SK-N-SH (cell line): Measurements from ENCODE around the gene SOX8. TPM values are rescaled to one million over a fixed set of nuclear protein-coding genes. Genes with fewer than 3 reads are reported as not detected.

Source experiments
- CTCF ChIA-PET: fragments of 300-600, 350-600 bp; formaldehyde crosslinking; extraction: SDS; loops from one replicate; lab custom pipeline; 2021; lab: Yijun Ruan, JAX
- POLR2A ChIA-PET: fragments of 350-600 bp; sonication (Branson Sonifier 250); formaldehyde crosslinking; extraction: SDS; loops from one replicate; lab custom pipeline; 2020; ENCODE audit warnings: antibody characterized with exemption, inconsistent platforms; lab: Yijun Ruan, JAX
- DNase-seq: peaks from one replicate; pipeline ENCODE4 v3.0.0; 2012
- H2AFZ ChIP-seq: fragments of 200-600 bp; sonication (generic); 2 replicates; pipeline ENCODE4 v1.8.1; 2016; ENCODE audit warnings: antibody characterized with exemption, mild to moderate bottlenecking, low read depth
- H3F3A ChIP-seq: fragments of 200-600 bp; sonication (generic); replicated peaks from 2 replicates; pipeline ENCODE3; 2016; ENCODE audit warnings: antibody characterized with exemption, mild to moderate bottlenecking; ENCODE audit not compliant: insufficient read depth
- H3K27ac ChIP-seq, 2 experiments: fragments of 200-500 bp in 1 of 2; fragments of 200-600 bp in 1 of 2; sonication (Bioruptor generic) in 1 of 2; sonication (generic), shearing (Covaris generic) in 1 of 2; 2 replicates each; pipeline versions ENCODE4 v1.5.1 to v1.6.1; 2014 to 2016; ENCODE audit warnings: low read depth in 2 of 2, inconsistent platforms in 1 of 2, low read length in 1 of 2, mild to moderate bottlenecking in 1 of 2, mixed read lengths in 1 of 2
- H3K27me3 ChIP-seq: fragments of 200-600 bp; sonication (generic), shearing (Covaris generic); 2 replicates; pipeline ENCODE4 v1.6.1; 2016; ENCODE audit warnings: mixed run types; ENCODE audit not compliant: insufficient read depth
- H3K36me3 ChIP-seq, 2 experiments: fragments of 200-500 bp in 1 of 2; fragments of 200-600 bp in 1 of 2; sonication (Bioruptor generic) in 1 of 2; sonication (generic) in 1 of 2; replicated peaks in 1 of 2; 2 replicates each; pipeline versions ENCODE3 to v1.5.1; 2014 to 2016; ENCODE audit warnings: low read length in 1 of 2, mild to moderate bottlenecking in 1 of 2; ENCODE audit not compliant: insufficient read depth in 2 of 2, control insufficient read depth in 1 of 2
- H3K4me1 ChIP-seq, 2 experiments: fragments of 200-500 bp in 1 of 2; fragments of 200-600 bp in 1 of 2; sonication (Bioruptor generic) in 1 of 2; sonication (generic), shearing (Covaris generic) in 1 of 2; 2 replicates each; pipeline versions ENCODE4 v1.5.1 to v1.6.1; 2014 to 2016; ENCODE audit warnings: low read depth in 1 of 2, low read length in 1 of 2, mixed run types in 1 of 2; ENCODE audit not compliant: insufficient read depth in 2 of 2, control insufficient read depth in 1 of 2
- H3K4me2 ChIP-seq: fragments of 200-600 bp; sonication (generic), shearing (Covaris generic); 2 replicates; pipeline ENCODE4 v1.6.1; 2017; ENCODE audit warnings: mixed run types
- H3K4me3 ChIP-seq, 2 experiments: fragments of 200-500 bp in 1 of 2; fragments of 200-600 bp in 1 of 2; sonication (Bioruptor generic) in 1 of 2; sonication (generic), shearing (Covaris generic) in 1 of 2; 2 replicates each; pipeline versions ENCODE4 v1.5.1 to v1.8.1; 2014 to 2016; ENCODE audit warnings: low read depth in 2 of 2, inconsistent platforms in 1 of 2, low read length in 1 of 2, mild to moderate bottlenecking in 1 of 2, mixed read lengths in 1 of 2, moderate library complexity in 1 of 2
- H3K79me2 ChIP-seq: fragments of 200-600 bp; sonication (generic); 2 replicates; pipeline ENCODE4 v1.8.1; 2017; ENCODE audit warnings: mild to moderate bottlenecking; ENCODE audit not compliant: insufficient read depth
- H3K9ac ChIP-seq: fragments of 200-600 bp; sonication (generic); 2 replicates; pipeline ENCODE4 v1.6.1; 2017; ENCODE audit warnings: mixed run types
- H3K9me2 ChIP-seq: fragments of 200-600 bp; sonication (generic); 2 replicates; pipeline ENCODE4 v1.6.1; 2017; ENCODE audit warnings: mixed run types
- H3K9me3 ChIP-seq: fragments of 200-600 bp; sonication (generic); 2 replicates; pipeline ENCODE4 v1.6.1; 2017; ENCODE audit warnings: mixed run types, mild to moderate bottlenecking, moderate library complexity
- H4K20me1 ChIP-seq: fragments of 200-600 bp; sonication (generic); 2 replicates; pipeline ENCODE4 v1.6.1; 2017; ENCODE audit warnings: mild to moderate bottlenecking, mixed run types; ENCODE audit not compliant: insufficient read depth
- EP300 ChIP-seq, 2 experiments: IDR thresholded peaks; 2 replicates each; pipeline versions ENCODE4 v1.4.0 to v1.6.1; 2012; ENCODE audit warnings: borderline replicate concordance in 1 of 2, low read depth in 1 of 2, low read length in 1 of 2
- FOSL2 ChIP-seq: IDR thresholded peaks from 2 replicates; pipeline ENCODE4 v1.4.0; 2012; ENCODE audit warnings: low read depth, mild to moderate bottlenecking, moderate library complexity, borderline replicate concordance
- FOXJ3 ChIP-seq: sonication (generic); formaldehyde crosslinking; IDR thresholded peaks from 2 replicates; pipeline ENCODE4 v1.5.1; 2020; ENCODE audit warnings: mild to moderate bottlenecking, missing genetic modification reagents
- GABPA ChIP-seq: IDR thresholded peaks from 2 replicates; pipeline ENCODE4 v1.4.0; 2012; ENCODE audit warnings: low read depth, mild to moderate bottlenecking
- MEF2A ChIP-seq: IDR thresholded peaks from 2 replicates; pipeline ENCODE4 v1.4.0; 2012; ENCODE audit warnings: low read depth, borderline replicate concordance
- MXI1 ChIP-seq: IDR thresholded peaks from 2 replicates; pipeline ENCODE4 v1.6.1; 2012; ENCODE audit warnings: mild to moderate bottlenecking, low read depth, low read length, improper control_type of control experiment
- POLR2AphosphoS5 ChIP-seq: IDR thresholded peaks from 2 replicates; pipeline ENCODE4 v1.6.1; 2012; ENCODE audit warnings: low read depth, low read length
- RAD21 ChIP-seq: IDR thresholded peaks from 2 replicates; pipeline ENCODE4 v1.6.1; 2012; ENCODE audit warnings: mild to moderate bottlenecking, low read length
- RFX5 ChIP-seq: IDR thresholded peaks from 2 replicates; pipeline ENCODE4 v1.6.1; 2012; ENCODE audit warnings: mild to moderate bottlenecking, improper control_type of control experiment, low read length
- RXRA ChIP-seq: IDR thresholded peaks from 2 replicates; pipeline ENCODE4 v1.4.0; 2012; ENCODE audit warnings: low read depth, mild to moderate bottlenecking, borderline replicate concordance
- TAF1 ChIP-seq: IDR thresholded peaks from 2 replicates; pipeline ENCODE4 v1.6.1; 2012; ENCODE audit warnings: low read depth, mild to moderate bottlenecking, low read length, moderate library complexity, borderline replicate concordance
- WGBS: methylation state at CpG from one replicate; pipeline ENCODE4 v1.1.6; 2017; ENCODE audit warnings: low lambda C conversion rate; 5-methylcytosine and 5-hydroxymethylcytosine counted together
- polyA plus RNA-seq, 3 experiments: library from polyadenylated mRNA; depleted of rRNA; stranded (reverse); fragments of >200 nt; gene quantifications; 2 replicates each; pipeline ENCODE4 v1.2.3, GENCODE V29; 2012
- TF ChIP-seq, protein P1 (sequence below): fragments of 150-350 bp; IDR thresholded peaks from 2 replicates; pipeline ENCODE4 v1.6.1; 2017; ENCODE audit warnings: antibody characterized with exemption, low read length, low read depth, borderline replicate concordance
- TF ChIP-seq, protein P2 (sequence below): IDR thresholded peaks from 2 replicates; pipeline ENCODE4; 2012
- TF ChIP-seq, protein P3 (sequence below): fragments of 150-350 bp; IDR thresholded peaks from 2 replicates; pipeline ENCODE4 v1.6.1; 2016; ENCODE audit warnings: mild to moderate bottlenecking, low read depth, low read length

Gene SOX8
- polyA plus RNA-seq, 1 of the 3 experiments (the other 2 are of a cell fraction) = not detected

DNA sequence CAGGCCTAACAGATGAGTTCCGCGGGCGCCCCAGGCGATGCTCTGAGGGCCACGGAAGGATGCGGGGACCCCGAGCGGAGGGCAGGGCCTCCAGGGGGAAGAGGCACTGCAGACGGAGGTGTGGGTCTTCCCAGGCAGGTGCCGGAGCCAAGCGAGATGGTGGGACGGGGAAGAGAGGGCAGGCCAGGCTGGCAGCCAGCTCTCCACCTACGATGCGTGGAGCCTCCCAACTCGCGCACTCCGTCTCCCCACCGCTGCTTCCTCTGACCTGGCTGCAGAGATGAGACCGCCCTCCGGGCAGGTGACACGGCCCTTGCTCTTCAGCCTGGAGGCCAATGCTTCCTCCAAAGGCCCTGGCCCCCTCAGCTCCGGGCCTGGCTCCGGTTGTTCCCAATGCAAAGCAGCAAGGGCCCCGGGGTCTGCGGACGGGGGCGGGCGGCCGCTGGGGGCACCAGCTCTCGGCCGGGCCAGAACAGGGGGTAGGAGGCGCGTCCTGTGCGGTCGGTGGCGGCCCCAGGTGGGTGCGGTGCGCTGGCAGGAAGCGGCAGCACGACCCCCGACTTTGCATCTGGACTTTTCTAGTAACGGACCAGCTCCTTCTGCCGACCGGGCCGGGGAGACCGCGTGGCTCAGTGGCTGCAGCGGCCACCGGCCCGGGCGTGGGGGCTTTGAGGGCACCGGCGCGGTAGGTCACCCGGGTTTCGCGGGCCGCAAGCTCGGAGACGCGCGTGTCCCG, 1.5 kb upstream of the SOX8 start:
- Histone ChIP-seq H3K79me2 (no peaks in the 10 kb centered on the region), H3K9ac (no peak overlapping the region), H3K4me1 (no peaks in the 10 kb centered on the region), H3K36me3 (no peaks in the 10 kb centered on the region), H3K9me3 (no peaks in the 10 kb centered on the region), H4K20me1 (peaks cover 19% of the 10 kb centered on the region; the same call in 1 of the 2 replicates), H3K4me2 (no peak overlapping the region), H3K27me3 (peaks cover 90% of the 10 kb centered on the region), H3F3A (no peaks in the 10 kb centered on the region), H3K27ac (no peak overlapping the region), H3K4me3 (no peak overlapping the region), H3K9me2 (no peaks in the 10 kb centered on the region), H2AFZ (no peak overlapping the region)
- DNase-seq = peak; percentile 48
- TF ChIP-seq RXRA = no peak
- TF ChIP-seq GABPA = no peak
- TF ChIP-seq, protein P1, sequence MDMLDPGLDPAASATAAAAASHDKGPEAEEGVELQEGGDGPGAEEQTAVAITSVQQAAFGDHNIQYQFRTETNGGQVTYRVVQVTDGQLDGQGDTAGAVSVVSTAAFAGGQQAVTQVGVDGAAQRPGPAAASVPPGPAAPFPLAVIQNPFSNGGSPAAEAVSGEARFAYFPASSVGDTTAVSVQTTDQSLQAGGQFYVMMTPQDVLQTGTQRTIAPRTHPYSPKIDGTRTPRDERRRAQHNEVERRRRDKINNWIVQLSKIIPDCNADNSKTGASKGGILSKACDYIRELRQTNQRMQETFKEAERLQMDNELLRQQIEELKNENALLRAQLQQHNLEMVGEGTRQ = no peak
- CTCF ChIA-PET = no interaction called here
- 29% methylated on average over 39 of the region's 63 CpGs for WGBS
- POLR2A ChIA-PET = no interaction called here

DNA sequence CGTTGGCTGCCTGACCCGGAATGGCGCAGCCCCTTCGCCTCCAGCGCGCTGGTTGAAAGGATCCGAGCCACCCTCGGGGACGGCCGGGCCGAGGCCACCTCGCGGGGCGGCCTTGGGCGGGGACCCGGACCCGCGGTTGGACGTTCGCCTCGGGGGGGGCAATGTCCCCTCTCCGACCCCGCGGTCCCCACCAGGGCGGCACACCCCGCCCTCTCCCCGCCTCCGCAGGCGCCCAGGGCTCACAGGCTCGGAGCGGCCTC, 1.0 kb upstream of the SOX8 start:
- H3K9me2 ChIP-seq = no peaks in the 10 kb centered on the region
- H3K4me3 ChIP-seq = no peak overlapping the region
- WGBS = no CpG with 5 or more reads among the region's 31 CpGs
- no peaks in the 10 kb centered on the region for H3K36me3 ChIP-seq
- peak; percentile 37 for DNase-seq
- no peak overlapping the region for H3K27ac ChIP-seq
- H3K9me3 ChIP-seq = no peaks in the 10 kb centered on the region
- no peak overlapping the region for H3K4me2 ChIP-seq
- no peak for TF ChIP-seq GABPA
- TF ChIP-seq FOXJ3 (CRISPR knock-in tag) = no peak
- no peak for TF ChIP-seq MXI1
- TF ChIP-seq RAD21 = no peak
- TF ChIP-seq RFX5 = no peak
- TF ChIP-seq, protein P2, sequence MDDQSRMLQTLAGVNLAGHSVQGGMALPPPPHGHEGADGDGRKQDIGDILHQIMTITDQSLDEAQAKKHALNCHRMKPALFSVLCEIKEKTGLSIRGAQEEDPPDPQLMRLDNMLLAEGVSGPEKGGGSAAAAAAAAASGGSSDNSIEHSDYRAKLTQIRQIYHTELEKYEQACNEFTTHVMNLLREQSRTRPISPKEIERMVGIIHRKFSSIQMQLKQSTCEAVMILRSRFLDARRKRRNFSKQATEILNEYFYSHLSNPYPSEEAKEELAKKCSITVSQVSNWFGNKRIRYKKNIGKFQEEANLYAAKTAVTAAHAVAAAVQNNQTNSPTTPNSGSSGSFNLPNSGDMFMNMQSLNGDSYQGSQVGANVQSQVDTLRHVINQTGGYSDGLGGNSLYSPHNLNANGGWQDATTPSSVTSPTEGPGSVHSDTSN = no peak
- no peak for TF ChIP-seq EP300 (IDR thresholded peaks at IDR 0.05; ENCODE audit: borderline replicate concordance in 1 of 2, low read depth in 1 of 2, low read length in 1 of 2)
- TF ChIP-seq FOSL2 = no peak
- no peak for TF ChIP-seq MEF2A
- no peak for TF ChIP-seq POLR2AphosphoS5
- TF ChIP-seq, protein P1 = no peak
- TF ChIP-seq, protein P3, sequence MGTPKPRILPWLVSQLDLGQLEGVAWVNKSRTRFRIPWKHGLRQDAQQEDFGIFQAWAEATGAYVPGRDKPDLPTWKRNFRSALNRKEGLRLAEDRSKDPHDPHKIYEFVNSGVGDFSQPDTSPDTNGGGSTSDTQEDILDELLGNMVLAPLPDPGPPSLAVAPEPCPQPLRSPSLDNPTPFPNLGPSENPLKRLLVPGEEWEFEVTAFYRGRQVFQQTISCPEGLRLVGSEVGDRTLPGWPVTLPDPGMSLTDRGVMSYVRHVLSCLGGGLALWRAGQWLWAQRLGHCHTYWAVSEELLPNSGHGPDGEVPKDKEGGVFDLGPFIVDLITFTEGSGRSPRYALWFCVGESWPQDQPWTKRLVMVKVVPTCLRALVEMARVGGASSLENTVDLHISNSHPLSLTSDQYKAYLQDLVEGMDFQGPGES = no peak
- TF ChIP-seq TAF1 = no peak
- H3K4me1 ChIP-seq = no peaks in the 10 kb centered on the region
- H4K20me1 ChIP-seq = peaks cover 19% of the 10 kb centered on the region; the same call in 1 of the 2 replicates
- ChIA-PET CTCF (no interaction called here), POLR2A (no interaction called here)
- H3K79me2 ChIP-seq = no peaks in the 10 kb centered on the region
- H3K9ac ChIP-seq = no peak overlapping the region
- no peaks in the 10 kb centered on the region for H3F3A ChIP-seq
- peaks cover 90% of the 10 kb centered on the region for H3K27me3 ChIP-seq
- H2AFZ ChIP-seq = no peak overlapping the region
